Peyer's patch (tissue), 4 donors: ENCODE measurements around the gene ACACA. TPM values are rescaled to one million over a fixed set of nuclear protein-coding genes. Genes with fewer than 3 reads are reported as not detected.

Experiments used
- DNase-seq, 3 donors: peaks; one replicate each; pipeline ENCODE4 v3.0.0-alpha.2; 2017 to 2019
- H3K27ac ChIP-seq, 4 donors: fragments of 200-600 bp; sonication (generic); one replicate each; pipeline ENCODE4 v1.5.1; 2016 to 2019
- H3K27me3 ChIP-seq, 2 donors: fragments of 200-600 bp; sonication (generic); one replicate each; pipeline ENCODE4 v1.5.1; 2019
- H3K36me3 ChIP-seq, 3 donors: fragments of 200-600 bp; sonication (generic); one replicate each; pipeline ENCODE4 v1.5.1; 2016 to 2019
- H3K4me1 ChIP-seq, 4 donors: fragments of 200-600 bp; sonication (generic); one replicate each; pipeline ENCODE4 v1.5.1; 2016 to 2019
- H3K4me3 ChIP-seq, 4 donors: fragments of 200-600 bp; sonication (generic); 1 replicate in 3 of 4; 2 replicates in 1 of 4; pipeline ENCODE4 v1.5.1; 2016 to 2019; ENCODE audit warnings: mild to moderate bottlenecking in 1 of 4
- H3K9me3 ChIP-seq, 4 donors: fragments of 200-600 bp; sonication (generic); one replicate each; pipeline ENCODE4 v1.5.1; 2016 to 2019; ENCODE audit warnings: mild to moderate bottlenecking in 1 of 4
- POLR2A ChIP-seq, 2 donors: fragments of 450-650 bp; IDR thresholded peaks; one replicate each; pipeline ENCODE4 v1.5.1; 2017; ENCODE audit warnings: antibody characterized with exemption in 2 of 2, mild to moderate bottlenecking in 2 of 2, moderate library complexity in 2 of 2
- total RNA-seq, 4 donors: library from RNA; depleted of rRNA; stranded (reverse); fragments of >200 nt; gene quantifications; one replicate each; pipeline ENCODE4 v1.1.0, GENCODE V29; 2016
- TF ChIP-seq, protein P1 (sequence below), 6 experiments: fragments of 450-650 bp in 4 of 6; fragments of 200-600 bp in 2 of 6; sonication (generic) in 1 of 6; IDR thresholded peaks; one replicate each; pipeline ENCODE4 v1.5.1; 2017 to 2019; ENCODE audit warnings: antibody characterized with exemption in 6 of 6, mild to moderate bottlenecking in 3 of 6, moderate library complexity in 1 of 6

ACACA gene
- total RNA-seq, 4 donors from 2014 or later = 31.7 to 71.7 (median 43.0) TPM

DNA sequence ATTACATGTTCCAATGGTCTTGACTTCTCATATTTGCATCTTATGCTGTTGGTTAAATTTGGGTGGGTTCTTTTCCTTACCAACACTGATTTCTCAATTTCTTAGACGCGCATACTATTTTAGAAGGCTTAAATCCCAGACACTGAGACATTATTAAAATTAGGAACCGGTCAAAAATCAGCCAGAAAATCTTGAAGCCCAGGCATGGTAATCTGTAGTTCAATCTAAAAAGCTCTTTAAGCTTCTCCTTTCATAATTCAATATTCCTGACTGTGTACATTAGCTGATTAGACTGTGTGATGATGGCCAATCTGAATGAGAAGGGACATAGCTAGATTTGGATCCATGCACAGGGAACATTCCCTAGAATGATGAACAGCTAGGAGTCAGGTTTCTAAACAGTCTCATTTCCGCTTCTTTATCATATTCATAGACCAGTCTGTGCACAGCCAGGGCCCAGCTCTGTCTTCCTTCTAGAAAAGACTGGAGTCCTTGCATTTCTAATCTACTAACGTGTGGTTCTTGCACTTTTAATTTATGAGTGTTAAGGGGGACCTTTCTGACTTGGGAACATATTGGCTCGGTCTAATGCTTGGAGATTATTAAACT lies 268.6 kb downstream of the ACACA start:
- Histone ChIP-seq H3K4me1 (no peaks in the 10 kb centered on the region), H3K9me3 (no peaks in the 10 kb centered on the region), H3K4me3 (no peak overlapping the region), H3K27me3 (no peaks in the 10 kb centered on the region), H3K27ac (no peak overlapping the region), H3K36me3 (no peaks in the 10 kb centered on the region)
- DNase-seq = no peak
- TF ChIP-seq POLR2A (IDR thresholded peaks at IDR 0.05) = no peak
- TF ChIP-seq, protein P1, sequence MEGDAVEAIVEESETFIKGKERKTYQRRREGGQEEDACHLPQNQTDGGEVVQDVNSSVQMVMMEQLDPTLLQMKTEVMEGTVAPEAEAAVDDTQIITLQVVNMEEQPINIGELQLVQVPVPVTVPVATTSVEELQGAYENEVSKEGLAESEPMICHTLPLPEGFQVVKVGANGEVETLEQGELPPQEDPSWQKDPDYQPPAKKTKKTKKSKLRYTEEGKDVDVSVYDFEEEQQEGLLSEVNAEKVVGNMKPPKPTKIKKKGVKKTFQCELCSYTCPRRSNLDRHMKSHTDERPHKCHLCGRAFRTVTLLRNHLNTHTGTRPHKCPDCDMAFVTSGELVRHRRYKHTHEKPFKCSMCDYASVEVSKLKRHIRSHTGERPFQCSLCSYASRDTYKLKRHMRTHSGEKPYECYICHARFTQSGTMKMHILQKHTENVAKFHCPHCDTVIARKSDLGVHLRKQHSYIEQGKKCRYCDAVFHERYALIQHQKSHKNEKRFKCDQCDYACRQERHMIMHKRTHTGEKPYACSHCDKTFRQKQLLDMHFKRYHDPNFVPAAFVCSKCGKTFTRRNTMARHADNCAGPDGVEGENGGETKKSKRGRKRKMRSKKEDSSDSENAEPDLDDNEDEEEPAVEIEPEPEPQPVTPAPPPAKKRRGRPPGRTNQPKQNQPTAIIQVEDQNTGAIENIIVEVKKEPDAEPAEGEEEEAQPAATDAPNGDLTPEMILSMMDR (IDR thresholded peaks at IDR 0.05) = no peak

DNA sequence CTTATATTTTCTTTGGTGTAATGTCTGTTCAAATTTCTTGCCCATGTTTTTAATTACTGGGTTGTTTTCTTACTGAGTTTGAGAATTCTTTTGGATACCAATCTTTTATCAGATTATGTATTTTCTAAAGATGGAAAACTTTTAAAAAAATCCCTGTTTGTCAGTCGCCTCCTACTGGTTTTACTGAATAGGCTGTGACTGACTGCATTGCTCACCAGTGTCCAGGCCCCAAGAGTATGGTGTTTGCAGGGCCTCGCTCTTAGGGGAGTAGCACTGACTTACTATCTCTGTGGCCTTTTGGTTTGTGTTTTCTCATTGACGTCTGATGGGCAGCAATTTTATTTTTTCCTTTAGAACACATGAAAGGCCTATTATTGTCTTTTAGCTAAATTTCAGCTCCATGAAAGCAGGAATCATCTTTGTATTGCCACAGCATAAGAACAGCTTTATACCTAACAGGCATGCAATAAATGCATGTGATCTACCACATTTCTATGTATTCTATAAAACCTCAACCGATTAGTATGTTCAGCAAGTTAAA lies 269.5 kb downstream of the ACACA start:
- TF ChIP-seq POLR2A (IDR thresholded peaks at IDR 0.05) = no peak
- TF ChIP-seq, protein P1 (IDR thresholded peaks at IDR 0.05) = no peak
- Histone ChIP-seq H3K4me3 (no peak overlapping the region), H3K27me3 (no peaks in the 10 kb centered on the region), H3K9me3 (no peaks in the 10 kb centered on the region), H3K27ac (no peak overlapping the region), H3K36me3 (no peaks in the 10 kb centered on the region), H3K4me1 (no peaks in the 10 kb centered on the region)
- DNase-seq = no peak

DNA sequence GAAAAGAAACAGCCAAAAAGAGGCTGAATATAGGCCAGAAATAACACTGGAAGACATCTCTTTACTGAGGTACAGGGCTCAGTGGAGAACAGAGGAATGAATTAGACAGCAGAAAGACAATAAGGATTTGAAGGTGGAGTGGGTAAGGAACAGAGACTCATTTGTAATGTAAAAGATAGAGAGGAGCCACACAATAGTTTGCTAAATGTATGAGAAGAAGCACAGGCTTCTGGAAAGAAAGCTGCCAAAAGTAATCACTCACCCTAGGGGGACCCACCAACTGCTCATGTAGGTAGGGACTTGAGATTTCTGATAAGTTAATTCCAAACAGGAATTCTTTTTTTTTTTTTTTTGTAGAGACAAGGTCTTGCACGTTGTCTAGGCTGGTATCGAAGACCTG lies 271.1 kb downstream of the ACACA start:
- H3K27ac ChIP-seq = no peak overlapping the region
- no peak for DNase-seq
- H3K4me3 ChIP-seq = no peak overlapping the region
- H3K36me3 ChIP-seq = no peaks in the 10 kb centered on the region
- H3K4me1 ChIP-seq = no peaks in the 10 kb centered on the region
- no peak for TF ChIP-seq POLR2A (IDR thresholded peaks at IDR 0.05)
- TF ChIP-seq, protein P1 (IDR thresholded peaks at IDR 0.05) = no peak
- H3K9me3 ChIP-seq = no peaks in the 10 kb centered on the region
- no peaks in the 10 kb centered on the region for H3K27me3 ChIP-seq

DNA sequence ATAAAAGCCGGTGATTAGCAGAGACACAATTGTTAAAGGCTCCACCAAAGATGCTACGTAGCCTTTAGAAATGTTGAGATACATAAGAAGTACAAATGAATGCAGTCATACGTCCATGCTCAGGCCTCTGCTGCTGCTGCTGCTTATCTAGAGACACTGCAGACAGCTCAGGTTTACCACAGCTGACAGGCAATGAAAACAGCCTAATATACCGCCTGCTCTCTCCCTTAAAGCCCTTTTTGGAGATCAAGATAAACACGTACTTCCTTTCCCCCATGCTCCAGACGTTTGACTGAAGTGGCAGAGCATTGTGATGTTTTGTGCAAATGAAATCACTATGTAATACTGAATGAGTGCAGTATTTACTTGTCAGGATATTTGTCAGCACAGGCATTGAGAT lies 272.6 kb downstream of the ACACA start:
- H3K4me1 ChIP-seq = no peaks in the 10 kb centered on the region
- H3K27me3 ChIP-seq = no peaks in the 10 kb centered on the region
- H3K9me3 ChIP-seq = no peaks in the 10 kb centered on the region
- H3K36me3 ChIP-seq = peaks cover 0 to 9% (median 0%) of the 10 kb centered on the region in 3 donors
- no peak for DNase-seq
- H3K27ac ChIP-seq = no peak overlapping the region
- no peak for TF ChIP-seq POLR2A (IDR thresholded peaks at IDR 0.05)
- TF ChIP-seq, protein P1 (IDR thresholded peaks at IDR 0.05) = no peak
- H3K4me3 ChIP-seq = no peak overlapping the region

- no peak overlapping the region for H3K4me3 ChIP-seq
- H3K27ac ChIP-seq = no peak overlapping the region
- TF ChIP-seq, protein P1 (IDR thresholded peaks at IDR 0.05) = no peak
- TF ChIP-seq POLR2A (IDR thresholded peaks at IDR 0.05) = no peak
- no peaks in the 10 kb centered on the region for H3K4me1 ChIP-seq
- DNase-seq = no peak
- H3K27me3 ChIP-seq = no peaks in the 10 kb centered on the region
- no peaks in the 10 kb centered on the region for H3K9me3 ChIP-seq
- peaks cover 0 to 18% (median 0%) of the 10 kb centered on the region in 3 donors for H3K36me3 ChIP-seq
These were observed 273.5 kb downstream of the ACACA start for GRCh38 chr17:37133136-37133535.
